NCI-H2029 (cell line): ENCODE results near the gene LBH.

ENCODE experiments used
- DNase-seq: peaks from one replicate; lab custom pipeline; 2025; lab: John Stamatoyannopoulos, UW

LBH gene

GRCh38 chr2:30305235-30305634, 73.9 kb downstream of the LBH start:
- no peak for DNase-seq

GRCh38 chr2:30306522-30306921, 75.2 kb downstream of the LBH start:
- no peak for DNase-seq

- no peak for DNase-seq
These were observed 76.9 kb downstream of the LBH start for GRCh38 chr2:30308280-30308679.
